HG03097 (cell line): ENCODE results near the gene FHL2.

ENCODE experiments used
- ATAC-seq: cut with Tn5 transposase; IDR thresholded peaks from one replicate; pipeline ENCODE4 v1.9.1; 2021; ENCODE audit not compliant: unreplicated experiment, low FRiP score

The FHL2 gene

GRCh38 chr2:105398336-105399206 lies at the start of gene FHL2:
TSS of gene FHL2 (minus strand) at chr2:105399051. CDS start at chr2:105386516, 12,535 bp downstream.
- peak; percentile 97 for ATAC-seq

GRCh38 chr2:105447476-105447875 lies 48.6 kb upstream of the FHL2 start:
- no peak for ATAC-seq

GRCh38 chr2:105446501-105446900 lies 47.6 kb upstream of the FHL2 start:
- ATAC-seq: no peak

- no peak for ATAC-seq
Measured at GRCh38 chr2:105445976-105446375, 47.1 kb upstream of the FHL2 start.

- ATAC-seq: no peak
Measured at GRCh38 chr2:105445498-105445897, 46.6 kb upstream of the FHL2 start.

GRCh38 chr2:105443617-105444598 lies 45.1 kb upstream of the FHL2 start:
- ATAC-seq: no peak

- no peak for ATAC-seq
Measured at GRCh38 chr2:105442721-105443120, 43.9 kb upstream of the FHL2 start.

GRCh38 chr2:105442056-105442455 lies 43.2 kb upstream of the FHL2 start:
- ATAC-seq: no peak

- ATAC-seq: no peak
Measured at GRCh38 chr2:105439141-105439540, 40.3 kb upstream of the FHL2 start.

GRCh38 chr2:105438104-105438929 lies 39.5 kb upstream of the FHL2 start:
- no peak for ATAC-seq

GRCh38 chr2:105437708-105438103 lies 38.9 kb upstream of the FHL2 start:
- no peak for ATAC-seq

- no peak for ATAC-seq
Measured at GRCh38 chr2:105432749-105433148, 33.9 kb upstream of the FHL2 start.

GRCh38 chr2:105432044-105432399 lies 33.2 kb upstream of the FHL2 start:
- ATAC-seq: no peak

- no peak for ATAC-seq
Measured at GRCh38 chr2:105431367-105432043, 32.7 kb upstream of the FHL2 start.

- no peak for ATAC-seq
Measured at GRCh38 chr2:105428387-105429018, 29.7 kb upstream of the FHL2 start.

- ATAC-seq: no peak
Measured at GRCh38 chr2:105427485-105427884, 28.6 kb upstream of the FHL2 start.

GRCh38 chr2:105426626-105427292 lies 27.9 kb upstream of the FHL2 start:
- no peak for ATAC-seq

- no peak for ATAC-seq
Measured at GRCh38 chr2:105425936-105426625, 27.2 kb upstream of the FHL2 start.
